Activated naive CD8-positive, alpha-beta T cell treated with anti-CD3 and anti-CD28 coated beads, Interleukin-2, amount 50 U/mL, for 16 hours (primary cell): ENCODE measurements around the gene TOP3B.

Experiments used
- DNase-seq: peaks from one replicate; pipeline ENCODE4 v3.0.0-alpha.2; 2020; ENCODE audit warnings: low read depth, low spot score

The TOP3B gene

GRCh38 chr22:22013559-22014284 is 31.1 kb upstream of the TOP3B start:
- no peak for DNase-seq

- DNase-seq, result no peak
Observed at GRCh38 chr22:22011964-22012363, 29.4 kb upstream of the TOP3B start.

DNA sequence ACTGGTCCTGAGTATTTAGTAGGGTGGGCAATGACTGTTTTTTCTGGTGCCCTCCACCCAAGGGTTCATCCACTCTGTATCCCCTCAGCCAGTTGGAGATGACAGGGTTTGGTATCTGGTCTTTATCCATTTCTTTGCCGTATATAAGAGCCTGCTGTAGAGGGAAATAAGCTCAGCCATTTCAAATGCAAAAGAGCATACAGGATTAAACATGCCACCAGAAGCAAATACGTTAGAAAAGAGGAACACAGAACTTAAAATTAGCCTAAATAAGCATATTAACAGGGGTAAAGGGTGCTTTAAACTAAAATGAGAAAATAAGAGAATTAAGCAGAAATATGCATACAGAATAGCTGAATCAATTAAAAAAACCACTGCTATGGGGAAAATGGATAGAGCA is 27.8 kb upstream of the TOP3B start:
- no peak for DNase-seq

DNA sequence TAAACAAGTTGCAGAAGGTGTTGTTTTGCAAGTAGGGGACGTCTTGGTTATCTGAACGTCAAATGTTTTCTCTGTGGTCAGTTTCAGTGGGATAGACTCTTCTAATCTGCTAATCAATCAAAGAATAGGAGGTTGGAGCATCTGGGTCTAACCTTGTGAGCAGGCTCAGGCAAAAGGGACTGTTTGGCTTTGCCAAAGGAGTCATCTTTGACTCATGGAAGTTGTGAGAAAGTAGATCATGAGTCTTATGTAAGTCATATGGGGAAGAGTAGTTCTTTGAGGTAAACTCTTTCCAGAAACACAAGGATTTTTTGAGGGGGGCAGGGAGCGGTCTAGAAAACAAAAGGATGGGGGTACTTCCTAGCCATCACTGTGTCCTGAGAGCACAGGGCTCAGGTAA is 27.1 kb upstream of the TOP3B start:
- DNase-seq, result no peak

DNA sequence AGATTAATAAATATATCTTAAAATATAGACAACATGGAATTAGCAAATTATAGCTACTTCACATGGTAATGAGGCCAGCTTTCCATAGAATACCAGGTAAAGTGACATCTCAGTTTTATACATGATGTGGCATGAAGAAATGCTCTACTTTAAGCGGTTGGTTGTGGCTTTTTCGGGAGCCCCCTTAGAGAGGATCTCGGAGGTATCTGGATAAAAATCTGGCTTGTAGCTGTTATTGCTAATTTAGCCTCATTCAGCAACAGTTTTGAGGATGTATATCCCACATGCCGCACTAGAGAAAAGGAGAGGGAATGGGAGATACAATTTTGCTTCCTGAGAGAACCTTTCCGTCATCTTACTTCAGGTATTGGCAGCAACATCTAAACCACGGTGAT is 24.0 kb upstream of the TOP3B start:
- no peak for DNase-seq

GRCh38 chr22:22005945-22006595 is 23.5 kb upstream of the TOP3B start:
- DNase-seq, result no peak

DNA sequence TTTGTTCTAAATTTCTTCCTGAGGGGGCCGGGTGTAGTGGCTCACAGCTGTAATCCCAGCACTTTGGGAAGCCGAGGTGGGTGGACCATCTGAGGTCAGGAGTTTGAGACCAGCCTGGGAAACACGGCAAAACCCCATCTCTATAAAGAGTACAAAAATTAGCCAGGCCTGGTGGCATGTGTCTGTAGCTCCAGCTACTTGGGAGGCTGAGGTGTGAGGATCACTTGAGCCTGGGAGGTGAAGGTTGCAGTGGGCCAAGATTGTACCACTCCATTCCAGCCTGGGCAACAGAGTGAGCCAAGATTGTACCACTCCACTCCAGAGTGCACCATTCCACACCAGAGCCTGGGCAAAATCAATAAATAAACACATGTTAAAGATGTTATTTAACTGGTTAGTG is 20.6 kb upstream of the TOP3B start:
- DNase-seq, result no peak

DNA sequence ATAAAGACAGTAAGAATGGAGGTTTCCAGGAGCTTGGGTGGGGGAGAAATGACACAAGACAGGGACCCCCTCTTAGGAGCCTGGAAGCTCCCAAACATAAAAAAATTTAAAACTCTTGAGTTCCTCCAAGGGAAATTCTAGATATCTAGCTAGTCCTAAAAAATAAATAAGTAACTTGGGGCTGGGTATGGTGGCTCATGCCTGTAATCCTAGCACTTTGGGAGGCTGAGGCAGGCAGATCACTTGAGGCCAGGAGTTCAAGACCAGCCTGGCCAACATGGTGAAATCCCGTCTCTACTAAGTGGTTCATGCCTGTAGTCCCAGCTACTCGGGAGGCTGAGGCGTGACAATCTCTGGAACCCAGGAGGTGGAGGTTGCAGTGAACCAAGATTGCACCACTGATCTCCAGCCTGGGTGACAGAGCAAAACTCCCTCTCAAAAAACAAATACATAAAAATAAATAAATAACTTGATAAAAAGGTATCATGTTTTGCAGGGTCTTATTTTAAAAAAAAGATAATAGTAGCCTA is 20.0 kb upstream of the TOP3B start:
- no peak for DNase-seq

DNA sequence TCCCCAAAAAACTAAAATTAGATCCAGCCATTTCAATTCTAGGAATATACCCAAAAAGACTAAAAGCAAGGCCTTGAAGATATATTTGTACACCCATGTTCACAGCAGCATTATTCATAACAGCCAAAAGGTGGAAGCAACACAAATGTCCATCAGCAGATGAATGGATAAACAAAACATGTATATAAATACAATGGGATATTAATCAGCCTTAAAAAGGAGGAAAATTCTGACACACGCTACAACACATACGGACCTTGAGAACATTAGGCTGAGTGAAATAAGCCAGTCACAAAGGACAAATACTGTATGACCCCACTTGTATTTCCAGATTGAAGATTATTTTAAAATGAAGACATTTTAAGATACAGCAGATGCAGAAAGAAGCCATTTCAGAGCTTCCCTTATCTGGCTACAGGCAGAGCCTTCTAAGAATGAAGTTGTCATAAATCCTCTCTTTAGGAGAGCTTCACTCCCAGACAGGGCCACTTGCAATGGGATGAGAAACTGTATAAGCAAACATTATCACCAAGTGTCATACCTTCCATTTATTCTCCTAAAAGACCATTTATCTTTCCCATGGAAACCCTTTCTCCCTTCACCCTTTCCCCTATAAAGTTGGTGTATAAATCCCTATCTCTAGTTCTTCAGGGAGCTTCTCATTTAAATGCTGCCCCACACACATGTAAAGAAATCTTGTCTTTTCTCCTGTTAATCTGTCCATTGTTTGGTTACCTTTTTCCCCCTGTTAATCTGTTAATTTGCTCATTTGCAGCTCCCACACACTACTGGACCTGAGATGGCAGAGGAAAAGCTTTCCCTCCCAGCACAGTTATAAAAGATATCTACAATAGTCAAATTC is 19.3 kb upstream of the TOP3B start:
- no peak for DNase-seq

GRCh38 chr22:21998595-21999247 is 16.1 kb upstream of the TOP3B start:
- no peak for DNase-seq

DNA sequence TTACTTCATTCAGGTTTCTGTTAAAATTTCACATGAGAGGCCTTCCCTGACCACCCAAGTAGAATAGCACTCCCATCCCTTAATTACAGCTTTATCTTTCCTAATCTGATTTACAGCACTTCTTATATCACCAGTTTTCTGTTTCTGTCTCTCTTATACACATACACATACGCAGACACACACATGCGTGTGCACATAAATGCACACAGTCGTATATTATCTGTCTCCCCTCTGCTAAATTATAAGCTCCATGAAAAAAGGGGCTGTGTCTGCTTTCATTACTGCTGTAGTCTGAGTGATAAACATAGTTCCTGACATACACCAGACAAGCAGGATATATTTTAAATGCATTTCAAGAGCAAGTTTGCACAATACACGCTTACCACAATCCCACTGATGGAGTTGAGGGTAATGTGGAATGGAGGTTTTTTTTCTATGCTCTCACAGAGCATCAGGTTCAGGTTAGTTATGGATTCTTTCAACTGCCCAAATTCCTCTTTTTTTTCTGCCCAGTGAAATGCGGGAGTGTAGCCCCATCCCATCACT is 13.7 kb upstream of the TOP3B start:
- no peak for DNase-seq

GRCh38 chr22:21995660-21996059 is 13.1 kb upstream of the TOP3B start:
- no peak for DNase-seq

DNA sequence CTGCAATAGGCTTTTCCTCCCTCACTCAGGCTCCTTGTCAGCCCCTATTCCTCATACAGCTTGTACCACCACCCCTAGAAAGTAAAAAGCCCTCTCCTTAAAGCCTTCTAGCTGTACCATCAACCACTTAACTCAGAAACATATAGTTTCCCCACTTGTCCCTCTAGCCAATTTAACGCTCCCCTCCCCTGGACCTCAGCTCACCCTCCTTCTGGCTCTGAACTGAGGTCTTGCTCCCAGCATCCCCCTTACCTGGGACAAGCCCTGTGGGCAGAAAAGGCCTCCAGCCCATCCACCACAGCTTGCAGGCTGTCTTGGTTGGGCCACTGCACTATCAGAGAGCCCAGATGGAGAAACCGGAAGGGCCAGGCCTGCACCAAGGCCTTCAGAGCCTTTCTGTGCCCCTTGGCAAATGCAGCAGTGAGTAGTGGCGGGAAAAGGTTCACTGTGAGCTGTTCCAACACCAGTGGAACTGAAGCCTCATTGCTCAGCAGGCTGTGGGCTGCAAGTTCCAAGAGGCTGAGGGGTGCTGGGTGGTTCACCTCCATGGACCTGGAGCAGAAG is 12.4 kb upstream of the TOP3B start:
- DNase-seq, result no peak

- DNase-seq, result no peak
Observed at GRCh38 chr22:21992593-21993237, 10.1 kb upstream of the TOP3B start.

DNA sequence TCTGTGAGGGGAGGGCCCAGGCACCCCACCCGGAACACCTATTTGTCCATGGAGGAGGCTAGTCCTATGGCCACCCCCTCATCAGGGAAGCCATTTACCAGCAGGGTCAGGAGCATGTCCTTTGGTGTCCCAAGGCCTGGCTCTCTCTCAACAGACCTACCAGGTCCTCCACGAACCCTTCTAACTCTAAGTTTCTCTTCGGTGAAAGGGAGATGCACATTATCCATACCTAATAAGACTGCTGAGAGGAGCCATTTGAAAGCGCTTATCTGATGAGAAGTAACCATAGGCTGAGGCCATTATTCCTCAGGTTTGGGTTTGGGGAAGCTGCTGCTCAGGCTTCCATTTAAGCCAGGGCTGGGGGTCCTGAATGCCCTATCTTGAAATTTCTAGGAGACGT is 9.2 kb upstream of the TOP3B start:
- no peak for DNase-seq

DNA sequence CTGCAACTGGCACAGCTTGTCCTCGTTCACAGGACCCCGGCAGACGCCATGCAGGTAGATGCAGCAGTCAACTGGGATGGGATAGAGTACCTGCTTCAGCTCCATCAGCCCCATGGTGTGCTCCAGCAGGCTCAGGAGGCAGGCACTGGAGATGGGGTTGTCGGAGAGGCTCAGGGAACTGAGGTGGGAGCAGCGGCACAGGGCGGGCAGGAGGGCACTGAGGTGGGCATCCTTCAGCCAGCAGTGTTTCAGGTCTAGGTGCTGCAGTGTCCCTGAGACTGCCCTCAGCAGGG is 8.7 kb upstream of the TOP3B start:
- DNase-seq, result no peak

DNA sequence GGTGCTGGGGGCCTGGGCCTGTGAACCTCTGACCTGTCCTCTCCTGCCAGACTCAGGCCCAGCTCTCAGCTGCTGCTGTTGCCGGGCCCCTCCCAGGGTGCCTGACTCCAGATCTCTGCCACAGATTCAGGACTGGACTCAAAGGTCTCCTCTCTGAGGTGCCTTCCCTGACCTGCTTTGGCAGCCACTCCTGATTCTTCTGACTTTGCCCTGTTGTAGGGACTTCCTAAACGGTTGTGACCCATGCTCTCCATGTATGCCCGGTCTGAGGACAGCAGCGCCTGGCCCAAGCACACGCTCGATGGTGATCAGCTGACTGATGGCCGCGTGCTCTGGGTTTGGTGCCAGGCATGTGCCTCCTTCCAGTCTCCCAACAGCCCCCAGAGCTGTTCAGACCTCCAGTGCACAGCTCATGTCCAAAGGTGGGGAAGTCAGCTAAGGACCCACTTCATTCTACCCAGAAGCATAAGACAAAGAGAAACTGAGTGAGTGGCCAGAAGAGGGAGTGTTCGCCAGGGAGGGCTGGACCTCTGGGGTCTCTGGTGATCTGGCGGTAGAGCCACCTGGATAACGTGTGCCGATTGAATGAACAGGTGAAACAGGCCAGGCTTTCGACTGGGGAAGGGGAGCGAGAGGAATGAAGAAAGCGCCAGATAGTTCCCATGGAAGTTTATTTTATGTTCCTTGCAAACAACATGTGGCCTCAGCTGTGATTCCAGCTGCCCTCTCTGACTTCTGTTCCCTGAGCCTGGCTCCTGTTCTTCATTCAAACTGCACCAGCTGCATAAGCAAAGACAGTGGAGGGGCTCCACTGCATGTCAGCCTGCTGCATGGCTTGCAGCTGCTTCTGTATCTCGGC is 8.1 kb upstream of the TOP3B start:
- DNase-seq, result no peak

- DNase-seq, result no peak
Observed at GRCh38 chr22:21989049-21989448, 6.5 kb upstream of the TOP3B start.

GRCh38 chr22:21985214-21985613 is 2.6 kb upstream of the TOP3B start:
- no peak for DNase-seq

GRCh38 chr22:21984793-21985192 is 2.2 kb upstream of the TOP3B start:
- DNase-seq, result no peak
